Right atrium auricular region (tissue), 2 donors: ENCODE measurements around the gene SRGAP1. TPM values are rescaled to one million over a fixed set of nuclear protein-coding genes. Genes with fewer than 3 reads are reported as not detected.
"Not testable (repeated sequence)": the region's sequence is repeated elsewhere in the genome, so short reads cannot be mapped to it uniquely, and the experiment has no call there.

ENCODE experiments used
- DNase-seq: peaks from one replicate; pipeline ENCODE4 v3.0.0-alpha.2; 2019; ENCODE audit warnings: low spot score
- H3K27ac ChIP-seq, 2 donors: fragments of 200-600 bp; sonication (generic); 1 replicate in 1 of 2; 2 replicates in 1 of 2; pipeline ENCODE4 v1.5.1; 2016 to 2019
- H3K27me3 ChIP-seq, 2 donors: fragments of 200-600 bp; sonication (generic); one replicate each; pipeline versions ENCODE4 v1.5.1 to v1.6.0; 2017 to 2019
- H3K36me3 ChIP-seq: fragments of 200-600 bp; sonication (generic); one replicate; pipeline ENCODE4 v1.5.1; 2016
- H3K4me1 ChIP-seq, 2 donors: fragments of 200-600 bp; sonication (generic); one replicate each; pipeline versions ENCODE4 v1.5.1 to v1.6.0; 2017 to 2019
- H3K4me3 ChIP-seq, 2 donors: fragments of 200-600 bp; sonication (generic); 1 replicate in 1 of 2; 2 replicates in 1 of 2; pipeline ENCODE4 v1.5.1; 2017 to 2019; ENCODE audit warnings: mild to moderate bottlenecking in 1 of 2, moderate library complexity in 1 of 2
- H3K9me3 ChIP-seq, 2 donors: fragments of 200-600 bp; sonication (generic); one replicate each; pipeline ENCODE4 v1.5.1; 2019
- CTCF ChIP-seq, 2 donors: fragments of 200-600 bp; sonication (generic); IDR thresholded peaks; one replicate each; pipeline ENCODE4 v1.5.1; 2019; ENCODE audit warnings: antibody characterized with exemption in 2 of 2
- total RNA-seq, 2 donors: library from RNA; depleted of rRNA; stranded (reverse); fragments of >200 nt; gene quantifications; one replicate each; pipeline ENCODE4 v1.1.0, GENCODE V29; 2016

Gene SRGAP1
- total RNA-seq, 2 donors from 2014 or later = 1.4 to 3.3 TPM

DNA sequence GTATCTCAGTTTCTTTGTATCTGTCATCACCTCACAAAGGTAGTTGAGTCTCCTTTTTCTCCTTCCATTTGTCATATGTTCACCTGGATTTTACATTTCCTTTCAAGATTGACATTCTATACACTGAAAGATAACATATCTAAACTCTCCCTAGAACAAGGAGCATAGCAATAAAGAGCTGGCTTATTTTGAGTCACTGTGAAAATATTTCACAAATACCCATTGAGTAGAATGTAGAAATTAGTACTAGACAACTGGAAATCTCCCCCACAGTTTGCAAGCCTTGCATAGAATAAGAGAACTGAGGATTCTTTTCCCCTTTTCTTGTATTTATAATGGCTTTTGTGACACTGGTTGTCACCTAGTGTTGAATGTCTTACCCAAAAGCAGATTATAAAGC, 266.4 kb downstream of the SRGAP1 start:
- DNase-seq = no peak
- Histone ChIP-seq H3K27ac (no peak overlapping the region), H3K9me3 (no peaks in the 10 kb centered on the region), H3K4me3 (no peak overlapping the region), H3K4me1 (no peaks in the 10 kb centered on the region), H3K36me3 (peaks cover 15% of the 10 kb centered on the region), H3K27me3 (no peaks in the 10 kb centered on the region)
- TF ChIP-seq CTCF (IDR thresholded peaks at IDR 0.05) = no peak

- Histone ChIP-seq H3K36me3 (peaks cover 6% of the 10 kb centered on the region), H3K4me1 (no peaks in the 10 kb centered on the region), H3K4me3 (no peak overlapping the region), H3K9me3 (no peaks in the 10 kb centered on the region), H3K27ac (no peak overlapping the region), H3K27me3 (no peaks in the 10 kb centered on the region)
- no peak for TF ChIP-seq CTCF (IDR thresholded peaks at IDR 0.05)
- DNase-seq = no peak
Observed at GRCh38 chr12:64116969-64117368, 272.5 kb downstream of the SRGAP1 start.

DNA sequence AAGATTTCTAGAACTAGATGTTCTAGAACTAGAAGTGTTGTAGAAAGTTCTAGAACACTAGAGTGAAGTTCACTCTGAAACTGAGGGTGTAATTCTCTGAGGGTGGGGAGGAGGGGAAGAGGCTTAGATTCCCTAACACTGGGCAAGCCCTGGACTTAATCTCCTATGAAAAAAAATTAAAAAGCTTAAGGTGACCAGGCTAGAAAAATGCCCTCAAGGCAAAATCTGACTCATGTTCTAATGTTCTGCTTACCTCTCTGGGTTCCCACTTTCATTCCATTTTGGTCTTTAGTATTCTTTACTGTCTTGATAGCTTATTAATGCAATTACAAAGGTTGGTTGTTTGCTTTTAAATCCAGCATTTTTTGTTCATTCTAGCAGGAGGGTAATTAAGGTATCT, 276.1 kb downstream of the SRGAP1 start:
- Histone ChIP-seq H3K4me3 (no peak overlapping the region), H3K36me3 (no peaks in the 10 kb centered on the region), H3K27me3 (no peaks in the 10 kb centered on the region), H3K9me3 (no peaks in the 10 kb centered on the region), H3K4me1 (no peaks in the 10 kb centered on the region), H3K27ac (no peak overlapping the region)
- no peak for DNase-seq
- TF ChIP-seq CTCF (IDR thresholded peaks at IDR 0.05) = no peak

DNA sequence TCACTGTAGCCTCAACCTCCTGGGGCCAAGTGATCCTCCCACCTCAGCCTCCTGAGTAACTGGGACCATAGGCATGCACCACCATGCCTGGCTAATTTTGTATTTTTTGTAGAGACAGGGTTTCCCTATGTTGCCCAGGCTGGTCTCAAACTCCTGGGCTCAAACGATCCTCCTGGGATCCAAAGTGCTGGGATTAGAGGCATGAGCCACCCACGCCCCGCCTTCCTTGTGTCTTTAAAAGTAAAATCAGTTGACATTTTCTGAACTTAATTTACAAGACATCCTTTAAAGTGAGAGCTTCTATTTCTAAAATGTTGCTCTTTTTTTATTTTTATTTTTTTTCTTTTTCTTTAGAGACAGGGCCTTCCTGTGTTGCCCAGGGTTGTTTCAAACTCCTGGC, 276.6 kb downstream of the SRGAP1 start:
- H3K27me3 ChIP-seq, H3K27ac ChIP-seq, H3K9me3 ChIP-seq, H3K36me3 ChIP-seq, H3K4me1 ChIP-seq, H3K4me3 ChIP-seq, DNase-seq: not testable (repeated sequence)

DNA sequence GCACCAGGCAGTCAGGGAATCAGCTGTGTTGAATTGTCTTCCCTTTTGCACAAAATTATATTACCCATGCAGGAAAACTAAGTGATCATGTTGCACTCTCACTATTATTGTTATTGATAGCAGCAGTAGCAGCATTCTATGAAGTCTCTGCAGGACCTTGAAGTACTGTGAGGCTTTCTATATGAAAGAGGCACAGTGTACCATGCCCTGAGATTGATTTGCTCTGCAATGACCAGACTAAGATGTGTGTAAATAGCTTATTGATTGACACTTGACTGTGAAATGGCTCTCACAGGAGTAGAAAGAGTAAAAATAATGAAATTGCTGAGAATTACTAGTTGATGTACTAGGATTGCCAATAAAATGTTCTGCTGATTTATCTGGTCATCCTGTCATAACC, 277.7 kb downstream of the SRGAP1 start:
- no peak overlapping the region for H3K4me3 ChIP-seq
- no peak overlapping the region for H3K27ac ChIP-seq
- DNase-seq = no peak
- no peaks in the 10 kb centered on the region for H3K4me1 ChIP-seq
- no peaks in the 10 kb centered on the region for H3K9me3 ChIP-seq
- no peaks in the 10 kb centered on the region for H3K36me3 ChIP-seq
- no peak for TF ChIP-seq CTCF (IDR thresholded peaks at IDR 0.05)
- no peaks in the 10 kb centered on the region for H3K27me3 ChIP-seq

- H3K9me3 ChIP-seq = no peaks in the 10 kb centered on the region
- DNase-seq = no peak
Observed at GRCh38 chr12:64122995-64123394, 278.5 kb downstream of the SRGAP1 start.

More at GRCh38 chr12:64122995-64123394, 278.5 kb downstream of the SRGAP1 start:
- TF ChIP-seq CTCF (IDR thresholded peaks at IDR 0.05) = no peak
- Histone ChIP-seq H3K4me1 (no peaks in the 10 kb centered on the region), H3K36me3 (peaks cover 6% of the 10 kb centered on the region), H3K4me3 (no peak overlapping the region), H3K27ac (no peak overlapping the region), H3K27me3 (no peaks in the 10 kb centered on the region)
